ENCODE results near the gene NR5A1.

NR5A1 gene

GRCh38 chr9:124506931-124507879, at the start of gene NR5A1:
Gene NR5A1 (minus strand): TSS chr9:124507399. CDS start chr9:124503395, 4,004 bp downstream.
- DNase-seq: no peak

- no peak for DNase-seq
These were observed 47.8 kb upstream of the NR5A1 start for GRCh38 chr9:124555043-124555442.

- no peak for DNase-seq
These were observed 46.5 kb upstream of the NR5A1 start for GRCh38 chr9:124553738-124554137.

GRCh38 chr9:124552273-124552605, 45.0 kb upstream of the NR5A1 start:
- no peak for DNase-seq

- no peak for DNase-seq
These were observed 44.5 kb upstream of the NR5A1 start for GRCh38 chr9:124551472-124552272.

- no peak for DNase-seq
These were observed 42.9 kb upstream of the NR5A1 start for GRCh38 chr9:124550072-124550471.

GRCh38 chr9:124549016-124549415, 41.8 kb upstream of the NR5A1 start:
- no peak for DNase-seq

- no peak for DNase-seq
These were observed 37.3 kb upstream of the NR5A1 start for GRCh38 chr9:124544535-124544934.

- DNase-seq: no peak
These were observed 34.6 kb upstream of the NR5A1 start for GRCh38 chr9:124541824-124542223.

- DNase-seq: no peak
These were observed 30.7 kb upstream of the NR5A1 start for GRCh38 chr9:124537926-124538325.

- DNase-seq: no peak
These were observed 28.6 kb upstream of the NR5A1 start for GRCh38 chr9:124535846-124536245.

- no peak for DNase-seq
These were observed 25.7 kb upstream of the NR5A1 start for GRCh38 chr9:124532897-124533296.

- DNase-seq: no peak
These were observed 23.9 kb upstream of the NR5A1 start for GRCh38 chr9:124531115-124531514.

GRCh38 chr9:124530246-124530645, 23.0 kb upstream of the NR5A1 start:
- DNase-seq: no peak

GRCh38 chr9:124527781-124528180, 20.6 kb upstream of the NR5A1 start:
- no peak for DNase-seq

GRCh38 chr9:124526174-124526573, 19.0 kb upstream of the NR5A1 start:
- DNase-seq: no peak

- no peak for DNase-seq
These were observed 15.2 kb upstream of the NR5A1 start for GRCh38 chr9:124522121-124523098.

GRCh38 chr9:124521142-124521541, 13.9 kb upstream of the NR5A1 start:
- DNase-seq: no peak

GRCh38 chr9:124520206-124520596, 13.0 kb upstream of the NR5A1 start:
- DNase-seq: no peak

- no peak for DNase-seq
These were observed 10.9 kb upstream of the NR5A1 start for GRCh38 chr9:124518116-124518515.

GRCh38 chr9:124517600-124517999, 10.4 kb upstream of the NR5A1 start:
- DNase-seq: no peak

GRCh38 chr9:124514874-124515273, 7.7 kb upstream of the NR5A1 start:
- no peak for DNase-seq

- DNase-seq: no peak
These were observed 6.9 kb upstream of the NR5A1 start for GRCh38 chr9:124514125-124514524.

Measured in activated CD4-positive, alpha-beta T cell treated with anti-CD3 and anti-CD28 coated beads for 1 hour (primary cell).